Activated naive CD4-positive, alpha-beta T cell treated with anti-CD3 and anti-CD28 coated beads, Interleukin-2, amount 50 U/mL, for 72 hours (primary cell): ENCODE measurements around the gene CRACR2B. TPM values are rescaled to one million over a fixed set of nuclear protein-coding genes. Genes with fewer than 3 reads are reported as not detected.

Experiments
- ATAC-seq, 2 donors: fragments of 150-1000 bp; cut with Tn5 transposase; 2 replicates each; pipeline ENCODE4 v1.10.0; 2021; ENCODE audit warnings: mild to moderate bottlenecking in 2 of 2, moderate library complexity in 2 of 2
- DNase-seq, 2 donors: peaks; one replicate each; pipeline ENCODE4 v3.0.0; 2021 to 2022; ENCODE audit warnings: low spot score in 2 of 2
- H3K27ac Mint-ChIP-seq, 2 donors: one replicate each; pipeline ENCODE4 v1.8.0; 2022; ENCODE audit warnings: mild to moderate bottlenecking in 2 of 2, mixed read lengths in 2 of 2
- H3K36me3 Mint-ChIP-seq, 2 donors: one replicate each; pipeline ENCODE4 v1.8.0; 2022; ENCODE audit warnings: mixed read lengths in 2 of 2
- H3K9me3 Mint-ChIP-seq, 2 donors: one replicate each; pipeline ENCODE4 v1.8.0; 2022; ENCODE audit warnings: mixed read lengths in 2 of 2
- total RNA-seq, 2 donors: library from RNA; stranded (reverse); gene quantifications; one replicate each; pipeline ENCODE4 v1.2.3, GENCODE V29; 2022

The CRACR2B gene
- total RNA-seq, 2 donors from 2014 or later: 0.66 to 1.9 TPM

DNA sequence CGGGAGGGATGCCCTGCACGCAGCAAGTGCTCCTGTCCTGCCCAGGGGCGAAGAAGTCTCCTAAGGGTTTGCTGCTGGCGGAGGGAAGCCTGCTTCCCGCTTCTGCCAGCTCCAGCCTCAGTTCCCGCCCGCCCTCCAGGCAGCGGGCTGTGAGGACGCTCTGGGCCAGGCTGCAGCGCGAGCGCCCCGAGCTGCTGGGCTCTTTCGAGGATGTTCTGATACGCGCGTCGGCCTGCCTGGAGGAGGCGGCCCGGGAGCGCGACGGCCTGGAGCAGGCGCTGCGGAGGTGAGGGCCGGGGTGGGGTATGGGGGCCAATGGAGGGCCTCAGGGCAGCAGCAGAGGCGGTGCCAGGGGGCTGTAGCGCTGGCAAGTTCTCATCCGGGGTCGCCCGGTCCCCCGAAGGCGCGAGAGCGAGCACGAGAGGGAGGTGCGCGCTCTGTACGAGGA lies 2.2 kb downstream of the CRACR2B start:
- Mint-ChIP-seq H3K36me3 (peaks cover 4 to 7% of the 10 kb centered on the region in 2 donors), H3K9me3 (no peaks in the 10 kb centered on the region), H3K27ac (no peak overlapping the region)
- DNase-seq: no peak
- ATAC-seq: peak in 1 of 2 donors; percentile 10

DNA sequence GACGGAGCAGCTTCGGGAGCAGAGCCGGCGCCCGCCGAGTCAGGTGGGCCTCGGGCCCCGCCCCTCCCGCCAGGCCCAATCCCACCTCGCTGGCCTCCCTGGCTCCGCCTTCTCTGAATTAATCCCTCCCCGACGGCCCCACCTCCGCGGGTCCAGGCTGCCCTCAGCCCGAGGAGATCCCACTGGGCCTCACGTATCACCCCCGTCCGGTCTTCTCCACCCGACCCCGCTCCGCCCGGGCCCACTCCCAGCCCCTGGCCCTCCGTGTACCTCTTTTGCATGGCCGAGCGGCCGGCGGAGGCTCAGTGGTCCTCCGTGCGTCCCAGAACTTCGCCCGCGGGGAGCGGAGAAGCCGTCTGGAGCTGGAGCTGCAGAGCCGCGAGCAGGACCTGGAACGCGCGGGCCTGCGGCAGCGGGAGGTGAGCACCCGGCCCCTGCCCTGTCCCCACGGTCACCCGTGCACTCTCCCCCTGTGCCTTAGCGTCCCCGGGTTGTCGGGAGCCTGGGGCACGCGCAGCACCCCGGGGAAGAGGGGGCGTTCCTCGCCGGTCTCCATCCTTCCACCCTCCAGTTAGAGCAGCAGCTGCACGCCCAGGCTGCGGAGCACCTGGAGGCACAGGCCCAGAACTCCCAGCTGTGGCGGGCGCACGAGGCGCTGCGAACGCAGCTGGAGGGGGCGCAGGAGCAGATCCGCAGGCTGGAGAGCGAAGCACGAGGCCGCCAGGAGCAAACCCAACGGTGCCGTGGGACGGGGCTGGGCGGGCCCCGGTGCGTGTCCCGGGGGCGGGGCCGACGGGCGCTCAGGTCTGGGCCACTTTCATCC lies 2.8 kb downstream of the CRACR2B start:
- ATAC-seq (peak in 1 of 2 donors; percentile 65), DNase-seq (peak in 1 of 2 donors; percentile 77)
- no peaks in the 10 kb centered on the region for H3K9me3 Mint-ChIP-seq
- no peak overlapping the region for H3K27ac Mint-ChIP-seq
- H3K36me3 Mint-ChIP-seq: peaks cover 0 to under 1% of the 10 kb centered on the region in 2 donors

DNA sequence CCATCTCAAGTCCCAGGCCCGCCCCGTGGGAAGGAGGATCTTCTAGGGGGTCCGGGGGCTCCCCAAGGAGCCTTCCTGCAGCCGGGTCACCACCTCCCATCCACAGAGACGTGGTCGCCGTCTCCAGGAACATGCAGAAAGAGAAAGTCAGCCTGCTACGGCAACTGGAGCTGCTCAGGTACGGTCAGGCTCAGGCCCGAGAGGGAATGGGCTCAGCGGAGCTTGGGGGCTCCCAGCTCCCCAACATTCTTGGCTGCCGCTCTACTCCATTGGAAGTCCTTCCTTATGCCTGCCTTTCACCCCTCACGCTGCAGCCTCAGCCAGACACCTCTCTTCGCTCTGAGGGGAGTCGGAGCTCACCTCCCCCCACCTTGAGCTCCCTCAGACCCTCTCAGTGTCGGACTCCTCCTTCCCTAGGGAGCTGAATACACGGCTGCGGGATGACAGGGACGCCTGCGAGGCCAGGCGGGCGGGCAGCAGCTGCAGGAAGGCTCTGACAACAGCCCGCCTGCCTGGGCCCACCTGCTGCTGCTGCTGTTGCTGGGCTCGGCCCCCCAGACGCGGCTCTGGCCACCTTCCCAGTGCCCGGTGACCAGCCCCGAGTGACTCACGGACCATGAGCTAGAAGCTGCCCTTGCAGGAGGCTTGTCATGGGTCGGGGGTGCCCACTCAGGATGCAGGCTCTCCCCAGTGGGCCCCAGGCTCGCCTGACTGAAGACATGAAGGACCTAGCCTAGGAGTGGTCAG lies 3.6 kb downstream of the CRACR2B start:
- Mint-ChIP-seq H3K27ac (no peak overlapping the region), H3K9me3 (no peaks in the 10 kb centered on the region), H3K36me3 (no peaks in the 10 kb centered on the region)
- ATAC-seq (no peak), DNase-seq (no peak)

DNA sequence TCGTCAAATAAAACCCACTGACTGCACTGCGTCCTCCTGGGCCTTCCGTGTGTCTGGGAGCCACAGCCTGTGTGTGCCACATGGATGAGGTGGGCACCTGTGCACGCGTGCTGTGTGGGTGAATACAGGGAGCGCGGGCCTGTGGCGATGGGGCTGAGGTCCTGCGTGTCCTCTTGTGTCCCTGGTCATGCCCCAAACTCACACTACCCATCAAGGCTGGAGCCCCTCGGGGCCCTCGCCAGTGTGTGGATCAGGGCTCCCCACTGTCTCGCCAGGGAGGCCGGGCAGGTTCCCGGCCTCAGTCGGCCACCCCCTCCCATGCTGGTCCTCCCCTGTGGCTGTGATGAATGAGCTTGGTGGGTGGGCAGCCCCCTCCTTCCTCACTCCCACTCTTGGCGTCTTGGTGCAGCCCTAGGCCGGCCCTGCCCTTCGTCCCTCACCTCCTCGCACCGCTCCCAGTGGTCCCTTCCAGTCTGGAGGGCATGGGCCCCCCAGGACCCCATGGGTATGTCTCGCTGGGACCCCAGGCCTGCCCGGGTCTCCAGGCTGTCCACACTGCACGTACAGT lies 4.3 kb downstream of the CRACR2B start:
- no peak for ATAC-seq
- H3K27ac Mint-ChIP-seq: no peak overlapping the region

DNA sequence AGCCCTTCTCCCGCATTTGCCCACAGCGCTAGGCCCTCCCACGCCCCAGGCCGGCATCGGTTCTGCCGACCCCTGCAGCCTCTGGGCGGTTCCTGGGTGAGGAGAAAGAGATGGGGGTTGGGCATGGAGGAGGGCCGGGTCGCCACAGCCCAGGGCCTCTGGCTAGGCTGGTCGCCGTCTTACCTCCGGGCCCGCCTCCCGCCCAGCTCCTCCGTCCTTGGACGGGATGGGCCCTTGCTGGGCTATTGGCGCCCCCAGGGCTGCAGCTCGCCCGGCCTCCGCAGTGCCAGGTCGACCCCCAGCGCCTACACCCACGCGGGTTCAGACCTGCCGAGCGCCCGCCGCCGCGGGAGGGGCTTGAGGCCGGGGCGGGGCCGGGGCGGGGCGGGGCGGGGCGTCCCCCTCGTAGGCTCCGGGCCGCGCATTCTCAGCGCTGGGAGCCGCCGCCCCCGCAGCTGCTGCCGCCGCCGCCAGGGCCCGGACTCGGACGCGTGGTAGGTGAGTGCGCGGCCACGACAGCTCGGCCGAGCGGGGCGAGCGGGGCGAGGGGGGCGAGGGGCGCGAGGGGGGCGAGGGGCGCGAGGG lies 4.9 kb downstream of the CRACR2B start, which contains the start of gene CD151:
TSS of gene CD151 (plus strand) at position 424 of the 585 bp plus-strand sequence. CDS start 3,118 bp downstream, outside the sequence.
- ATAC-seq: peak; percentile 67 to 72
- H3K27ac Mint-ChIP-seq: peak within 1 kb of the TSS in 1 of 2 donors; percentile 37
- DNase-seq: peak in 1 of 2 donors; percentile 69
- H3K36me3 Mint-ChIP-seq: no peaks in the 10 kb centered on the region
- H3K9me3 Mint-ChIP-seq: no peaks in the 10 kb centered on the region

More for the DNA sequence above, 4.3 kb downstream of the CRACR2B start:
- no peaks in the 10 kb centered on the region for H3K9me3 Mint-ChIP-seq
- DNase-seq: no peak
- no peaks in the 10 kb centered on the region for H3K36me3 Mint-ChIP-seq

DNA sequence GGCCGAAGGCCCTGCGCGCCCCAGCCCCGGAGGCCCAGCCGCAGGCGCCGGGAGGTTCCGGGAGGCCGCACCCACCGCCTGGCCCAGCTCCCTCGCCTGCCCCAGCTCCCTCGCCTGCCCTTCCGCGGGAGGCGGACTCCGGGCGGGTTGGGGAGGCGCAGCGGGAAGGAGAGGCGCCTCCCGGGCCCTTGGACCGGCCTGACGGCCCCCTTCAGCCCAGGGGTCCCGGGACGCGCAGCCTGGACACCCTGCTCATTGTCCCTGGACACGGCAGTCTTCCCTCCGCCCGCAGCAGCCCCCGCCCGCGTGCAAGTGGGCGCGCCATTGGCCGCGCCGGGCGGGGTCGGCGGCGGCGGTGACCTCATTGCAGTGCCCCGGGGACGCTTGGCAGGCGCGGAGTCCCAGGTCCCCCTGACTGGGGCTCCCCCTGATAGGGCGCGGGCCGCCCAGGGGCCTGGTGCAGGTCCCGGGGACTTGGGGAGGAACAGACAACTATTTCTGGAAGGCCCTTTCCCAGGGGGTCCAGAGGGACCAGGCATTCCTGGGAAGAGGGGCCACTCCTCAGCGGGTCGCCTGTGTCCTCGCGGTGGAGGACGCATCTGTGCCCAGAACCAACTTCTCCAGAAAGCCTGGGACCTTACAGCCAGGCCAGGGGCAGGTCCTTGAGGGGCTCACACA lies 5.5 kb downstream of the CRACR2B start:
- H3K9me3 Mint-ChIP-seq: no peaks in the 10 kb centered on the region
- peak; percentile 27 to 65 for ATAC-seq
- no peaks in the 10 kb centered on the region for H3K36me3 Mint-ChIP-seq
- DNase-seq: no peak
- H3K27ac Mint-ChIP-seq: no peak overlapping the region

DNA sequence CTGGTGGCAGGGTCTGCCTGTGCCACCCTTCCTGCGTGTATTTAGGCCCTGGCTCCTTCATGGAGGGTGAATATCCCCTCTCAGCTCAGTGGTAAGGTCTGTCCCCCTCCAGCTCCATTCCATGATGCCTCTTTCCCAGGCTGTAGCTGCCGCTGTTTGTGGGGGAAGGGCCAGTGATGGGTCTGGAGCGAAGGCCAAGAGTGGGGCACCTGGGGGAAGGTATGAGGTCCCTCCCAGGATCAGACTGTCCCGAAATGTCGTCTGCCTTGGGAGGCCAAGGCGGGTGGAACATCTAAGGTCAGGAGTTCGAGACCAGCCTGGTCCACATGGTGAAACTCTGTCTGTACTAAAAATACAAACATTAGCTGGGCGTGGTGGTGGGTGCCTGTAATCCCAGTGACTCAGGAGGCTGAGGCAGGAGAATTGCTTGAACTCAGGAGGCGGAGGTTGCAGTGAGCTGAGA lies 6.2 kb downstream of the CRACR2B start:
- Mint-ChIP-seq H3K9me3 (no peaks in the 10 kb centered on the region), H3K36me3 (no peaks in the 10 kb centered on the region), H3K27ac (peak overlapping the region in 1 of 2 donors; percentile 37)

DNA sequence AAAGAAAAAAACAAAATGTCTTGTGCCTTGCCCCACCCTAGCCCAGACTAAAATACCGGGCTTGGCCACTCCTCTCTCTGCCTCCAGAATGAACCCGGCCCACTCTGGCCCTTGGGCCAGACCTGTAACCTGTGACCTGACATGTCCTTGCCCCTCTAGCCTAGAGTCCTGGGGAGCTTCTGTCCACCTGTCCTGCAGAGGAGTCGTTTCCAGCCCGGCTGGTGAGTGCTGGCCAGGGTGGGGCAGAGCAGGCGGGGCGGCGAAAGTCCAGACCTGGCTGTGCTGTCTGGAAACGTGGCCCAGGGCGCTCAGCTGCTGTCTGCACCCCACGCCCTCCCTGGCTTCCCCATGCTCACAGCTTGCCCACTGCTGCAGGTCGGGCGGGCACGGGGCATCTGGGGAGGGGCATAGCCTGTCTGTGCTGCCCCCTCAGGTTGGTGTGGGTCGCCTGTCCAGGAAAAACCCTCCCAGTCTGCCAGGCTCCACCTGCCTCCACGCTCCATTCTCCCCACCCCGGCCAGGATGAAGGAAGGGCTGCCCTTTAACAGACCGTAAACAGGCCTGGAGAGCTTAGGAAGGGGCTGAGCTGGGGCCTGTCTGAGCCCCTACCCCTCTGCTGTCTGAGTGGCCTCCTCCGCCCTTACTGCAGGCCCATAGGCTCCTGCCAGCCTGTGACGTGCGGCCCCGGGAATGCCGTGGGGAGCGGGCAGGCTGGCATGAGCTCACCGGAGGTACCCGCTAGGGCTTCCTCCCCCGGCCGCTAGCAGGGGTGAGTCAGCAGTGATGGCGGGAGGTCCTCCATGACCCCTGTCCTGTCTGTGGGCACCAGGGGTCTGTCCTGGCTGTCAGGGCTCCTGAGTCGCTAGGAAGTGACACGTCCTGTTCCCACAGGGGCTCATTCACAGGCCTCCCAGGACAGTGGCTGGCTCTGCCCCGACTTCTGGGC lies 6.9 kb downstream of the CRACR2B start:
- H3K9me3 Mint-ChIP-seq: no peaks in the 10 kb centered on the region
- H3K27ac Mint-ChIP-seq: no peak overlapping the region
- DNase-seq (no peak), ATAC-seq (peak in 1 of 2 donors; percentile 32)
- no peaks in the 10 kb centered on the region for H3K36me3 Mint-ChIP-seq

More for the DNA sequence above, 6.2 kb downstream of the CRACR2B start:
- DNase-seq (no peak), ATAC-seq (no peak)

DNA sequence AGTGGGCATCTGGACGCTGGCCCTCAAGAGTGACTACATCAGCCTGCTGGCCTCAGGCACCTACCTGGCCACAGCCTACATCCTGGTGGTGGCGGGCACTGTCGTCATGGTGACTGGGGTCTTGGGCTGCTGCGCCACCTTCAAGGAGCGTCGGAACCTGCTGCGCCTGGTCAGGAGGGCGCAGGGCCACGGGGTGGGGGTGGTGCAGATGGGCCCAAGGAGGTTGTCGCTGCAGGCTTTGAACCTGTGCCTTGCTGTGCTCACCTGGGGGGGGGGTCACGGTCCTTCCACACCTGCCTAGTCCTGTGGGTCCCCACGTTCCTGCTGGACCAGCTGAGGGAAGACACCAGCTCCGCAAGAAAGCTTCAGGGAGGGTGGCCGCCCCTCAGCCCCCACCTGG lies 8.6 kb downstream of the CRACR2B start:
- H3K36me3 Mint-ChIP-seq: peaks cover 0 to 9% of the 10 kb centered on the region in 2 donors

DNA sequence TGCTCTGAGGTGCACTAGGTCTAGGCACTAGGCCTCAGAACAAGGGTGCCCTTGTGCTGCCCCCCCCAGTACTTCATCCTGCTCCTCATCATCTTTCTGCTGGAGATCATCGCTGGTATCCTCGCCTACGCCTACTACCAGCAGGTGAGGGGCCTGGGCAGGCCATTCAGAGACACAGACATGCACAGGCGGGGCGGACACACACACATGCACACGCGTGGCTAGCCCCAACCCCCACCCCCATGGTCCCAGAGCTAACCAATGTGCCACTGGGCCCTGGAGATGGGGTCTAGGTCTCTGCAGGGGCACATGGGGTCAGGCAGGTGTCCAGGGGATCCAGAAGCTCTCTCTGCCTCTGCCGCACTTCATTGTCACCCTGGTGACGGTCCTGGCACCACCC lies 9.0 kb downstream of the CRACR2B start:
- H3K27ac Mint-ChIP-seq: no peak overlapping the region
- no peak for ATAC-seq

More for the DNA sequence above, 8.6 kb downstream of the CRACR2B start:
- no peak overlapping the region for H3K27ac Mint-ChIP-seq
- ATAC-seq (no peak), DNase-seq (no peak)
- H3K9me3 Mint-ChIP-seq: no peaks in the 10 kb centered on the region

DNA sequence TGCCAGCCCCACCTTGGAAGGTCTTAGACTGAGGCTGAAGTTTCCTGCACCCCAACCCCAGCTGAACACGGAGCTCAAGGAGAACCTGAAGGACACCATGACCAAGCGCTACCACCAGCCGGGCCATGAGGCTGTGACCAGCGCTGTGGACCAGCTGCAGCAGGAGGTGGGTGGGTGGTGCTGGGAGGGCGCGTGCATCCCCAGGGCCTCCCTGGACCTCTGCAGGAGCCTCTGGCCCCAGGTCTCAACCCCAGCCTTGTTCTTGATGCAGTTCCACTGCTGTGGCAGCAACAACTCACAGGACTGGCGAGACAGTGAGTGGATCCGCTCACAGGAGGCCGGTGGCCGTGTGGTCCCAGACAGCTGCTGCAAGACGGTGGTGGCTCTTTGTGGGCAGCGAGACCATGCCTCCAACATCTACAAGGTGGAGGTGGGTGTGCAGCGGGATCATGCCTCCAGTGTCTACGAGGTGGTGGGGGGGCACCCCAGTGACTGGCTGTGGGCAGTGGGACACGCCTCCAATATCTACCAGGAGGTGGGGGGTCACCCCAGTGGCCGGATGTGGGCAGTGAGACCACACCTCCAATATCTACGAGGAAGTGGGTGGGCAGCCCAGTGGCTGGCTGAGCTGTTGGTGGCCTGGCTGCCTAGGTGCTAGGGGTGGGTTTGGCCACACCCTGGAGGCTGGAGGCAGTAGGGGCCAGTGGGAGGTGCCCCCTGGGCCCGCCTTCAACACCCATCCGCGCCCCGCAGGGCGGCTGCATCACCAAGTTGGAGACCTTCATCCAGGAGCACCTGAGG lies 9.7 kb downstream of the CRACR2B start:
- peak overlapping the region in 1 of 2 donors; percentile 26 for H3K27ac Mint-ChIP-seq
- no peak for ATAC-seq
- no peaks in the 10 kb centered on the region for H3K9me3 Mint-ChIP-seq
- no peak for DNase-seq
- H3K36me3 Mint-ChIP-seq: peaks cover 0 to 9% of the 10 kb centered on the region in 2 donors

More for the DNA sequence above, 9.0 kb downstream of the CRACR2B start:
- Mint-ChIP-seq H3K9me3 (no peaks in the 10 kb centered on the region), H3K36me3 (peaks cover 0 to 9% of the 10 kb centered on the region in 2 donors)
- DNase-seq: no peak

DNA sequence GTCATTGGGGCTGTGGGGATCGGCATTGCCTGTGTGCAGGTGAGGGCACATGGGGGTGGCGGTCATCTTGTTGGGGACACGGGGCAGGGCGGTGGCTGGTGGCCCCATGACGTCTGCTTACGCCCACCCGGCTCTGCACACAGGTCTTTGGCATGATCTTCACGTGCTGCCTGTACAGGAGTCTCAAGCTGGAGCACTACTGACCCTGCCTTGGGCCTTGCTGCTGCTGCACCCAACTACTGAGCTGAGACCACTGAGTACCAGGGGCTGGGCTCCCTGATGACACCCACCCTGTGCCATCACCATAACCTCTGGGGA lies 10.2 kb downstream of the CRACR2B start:
- no peaks in the 10 kb centered on the region for H3K9me3 Mint-ChIP-seq
- peak overlapping the region in 1 of 2 donors; percentile 26 for H3K27ac Mint-ChIP-seq
- H3K36me3 Mint-ChIP-seq: peaks cover 0 to 9% of the 10 kb centered on the region in 2 donors
- DNase-seq (no peak), ATAC-seq (no peak)

DNA sequence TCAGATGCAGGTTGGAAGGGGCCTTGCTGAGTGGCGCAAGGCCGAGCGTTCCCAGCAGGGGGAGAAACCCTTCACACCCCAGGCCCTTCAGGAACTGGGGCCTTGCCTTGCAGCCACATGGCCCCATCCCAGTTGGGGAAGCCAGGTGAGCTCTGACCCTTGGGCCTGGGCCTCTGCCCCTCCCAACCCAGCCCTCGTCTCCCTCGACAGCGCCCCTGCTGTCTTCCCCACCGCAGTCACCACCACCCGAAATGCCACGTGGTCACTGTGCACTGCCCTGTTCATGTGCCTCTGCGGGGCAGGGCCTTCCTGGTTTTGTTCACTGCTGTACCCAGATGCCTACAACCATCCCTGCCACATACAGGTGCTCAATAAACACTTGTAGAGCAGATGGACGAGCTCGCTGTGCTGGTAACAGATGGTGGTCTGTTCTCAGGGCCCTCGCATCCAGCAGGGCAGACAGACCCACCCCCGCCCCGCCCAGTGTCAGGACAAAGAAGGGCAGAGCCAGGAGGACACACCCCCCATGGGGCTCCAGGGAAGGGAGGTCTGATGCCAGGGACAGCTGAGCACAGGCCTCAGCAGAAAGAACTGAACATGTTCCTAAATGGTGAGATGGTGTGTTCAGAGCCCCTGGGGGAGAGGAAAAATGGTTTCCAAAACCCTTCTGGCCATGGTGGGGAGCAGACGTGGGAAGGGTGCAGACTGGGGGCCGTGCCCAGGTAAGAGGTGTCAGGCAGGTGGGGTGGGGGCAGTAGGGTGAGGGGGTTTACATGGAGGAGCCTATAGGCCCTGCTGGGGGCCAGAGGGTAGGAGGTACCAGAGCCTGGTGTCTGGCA lies 10.9 kb downstream of the CRACR2B start:
- Mint-ChIP-seq H3K9me3 (no peaks in the 10 kb centered on the region), H3K36me3 (peaks cover 0 to 9% of the 10 kb centered on the region in 2 donors), H3K27ac (peak overlapping the region; percentile 26 to 36)
- DNase-seq (no peak), ATAC-seq (no peak)

DNA sequence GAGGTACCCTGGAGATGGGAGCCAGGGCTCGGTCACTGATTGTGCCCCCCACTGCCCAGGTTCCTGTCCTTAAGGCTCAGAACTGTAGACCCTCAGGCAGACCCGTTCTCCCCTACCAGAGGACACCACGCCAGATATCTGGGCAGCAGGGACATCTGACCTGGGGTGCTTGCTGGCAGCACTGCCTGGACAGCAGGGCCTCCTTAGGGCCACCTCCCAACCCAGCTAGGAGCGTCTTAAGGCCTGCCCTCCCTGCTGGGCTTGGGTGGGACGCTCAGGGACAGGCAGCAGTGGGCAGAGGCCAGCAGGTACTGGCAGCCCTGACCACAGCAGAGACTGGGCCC lies 11.5 kb downstream of the CRACR2B start:
- no peak for ATAC-seq
- Mint-ChIP-seq H3K9me3 (no peaks in the 10 kb centered on the region), H3K27ac (no peak overlapping the region), H3K36me3 (peaks cover 0 to 9% of the 10 kb centered on the region in 2 donors)
- DNase-seq: no peak
